Smooth muscle cell (in vitro differentiated cells): ENCODE measurements around the gene SNPH. TPM values are rescaled to one million over a fixed set of nuclear protein-coding genes. Genes with fewer than 3 reads are reported as not detected.

Experiments used
- DNase-seq: peaks from one replicate; lab custom pipeline; 2025; ENCODE audit not compliant: unreplicated experiment; lab: John Stamatoyannopoulos, UW
- H2AFZ ChIP-seq: fragments of 200-600 bp; sonication (generic); 2 replicates; pipeline ENCODE4 v1.6.0; 2016; ENCODE audit warnings: antibody characterized with exemption, low read depth, mild to moderate bottlenecking
- H3F3A ChIP-seq: fragments of 200-600 bp; sonication (generic); 2 replicates; pipeline ENCODE4 v1.6.0; 2017; ENCODE audit warnings: antibody characterized with exemption, low read depth
- H3K27ac ChIP-seq: fragments of 200-600 bp; sonication (generic); 2 replicates; pipeline ENCODE4 v1.5.1; 2016; ENCODE audit warnings: low read depth, mild to moderate bottlenecking
- H3K27me3 ChIP-seq: fragments of 200-600 bp; sonication (generic); 2 replicates; pipeline ENCODE4 v1.6.1; 2016; ENCODE audit warnings: low read depth, mild to moderate bottlenecking
- H3K36me3 ChIP-seq: fragments of 200-600 bp; sonication (generic); 2 replicates; pipeline ENCODE4 v1.5.1; 2016; ENCODE audit warnings: low read depth
- H3K4me1 ChIP-seq: fragments of 200-600 bp; sonication (generic); 2 replicates; pipeline ENCODE4 v1.5.1; 2016; ENCODE audit warnings: low read depth
- H3K4me2 ChIP-seq: fragments of 200-600 bp; sonication (generic); 2 replicates; pipeline ENCODE4 v1.6.0; 2016; ENCODE audit warnings: mild to moderate bottlenecking
- H3K4me3 ChIP-seq: fragments of 200-600 bp; sonication (generic); 2 replicates; pipeline ENCODE4 v1.5.1; 2016; ENCODE audit warnings: mild to moderate bottlenecking
- H3K79me2 ChIP-seq: fragments of 200-600 bp; sonication (generic); 2 replicates; pipeline ENCODE4 v1.6.0; 2016; ENCODE audit warnings: low read depth, mild to moderate bottlenecking
- H3K9ac ChIP-seq: fragments of 200-600 bp; sonication (generic); 2 replicates; pipeline ENCODE4 v1.6.0; 2016; ENCODE audit warnings: low read depth
- H3K9me3 ChIP-seq: fragments of 200-600 bp; sonication (generic); replicated peaks from 2 replicates; pipeline ENCODE4 v1.5.1; 2016; ENCODE audit warnings: low read depth
- H4K20me1 ChIP-seq: fragments of 200-600 bp; sonication (generic); 2 replicates; pipeline ENCODE4 v1.6.0; 2016; ENCODE audit warnings: low read depth
- CTCF ChIP-seq: fragments of 200-600 bp; sonication (generic); IDR thresholded peaks from 2 replicates; pipeline ENCODE4 v1.5.1; 2017; ENCODE audit warnings: borderline replicate concordance, mild to moderate bottlenecking, antibody characterized with exemption; ENCODE audit not compliant: insufficient read depth, poor library complexity, severe bottlenecking
- WGBS: methylation state at CpG from one replicate; pipeline ENCODE4 v1.1.7; 2016; ENCODE audit warnings: low lambda C conversion rate; 5-methylcytosine and 5-hydroxymethylcytosine counted together
- polyA plus RNA-seq: library from polyadenylated mRNA; unstranded; fragments of >200 nt; fragmentation: Nextera tagmentation; extraction: Ambion mirVana; gene quantifications from 2 replicates; pipeline ENCODE4 v1.2.1, GENCODE V29; 2016
- total RNA-seq: library from RNA; depleted of rRNA; stranded (reverse); fragments of >200 nt; gene quantifications from 2 replicates; pipeline ENCODE4 v1.2.3, GENCODE V29; 2014

Gene SNPH
- total and polyA plus RNA-seq, 2 experiments from 2014 or later = 3.0 to 3.1 TPM

DNA sequence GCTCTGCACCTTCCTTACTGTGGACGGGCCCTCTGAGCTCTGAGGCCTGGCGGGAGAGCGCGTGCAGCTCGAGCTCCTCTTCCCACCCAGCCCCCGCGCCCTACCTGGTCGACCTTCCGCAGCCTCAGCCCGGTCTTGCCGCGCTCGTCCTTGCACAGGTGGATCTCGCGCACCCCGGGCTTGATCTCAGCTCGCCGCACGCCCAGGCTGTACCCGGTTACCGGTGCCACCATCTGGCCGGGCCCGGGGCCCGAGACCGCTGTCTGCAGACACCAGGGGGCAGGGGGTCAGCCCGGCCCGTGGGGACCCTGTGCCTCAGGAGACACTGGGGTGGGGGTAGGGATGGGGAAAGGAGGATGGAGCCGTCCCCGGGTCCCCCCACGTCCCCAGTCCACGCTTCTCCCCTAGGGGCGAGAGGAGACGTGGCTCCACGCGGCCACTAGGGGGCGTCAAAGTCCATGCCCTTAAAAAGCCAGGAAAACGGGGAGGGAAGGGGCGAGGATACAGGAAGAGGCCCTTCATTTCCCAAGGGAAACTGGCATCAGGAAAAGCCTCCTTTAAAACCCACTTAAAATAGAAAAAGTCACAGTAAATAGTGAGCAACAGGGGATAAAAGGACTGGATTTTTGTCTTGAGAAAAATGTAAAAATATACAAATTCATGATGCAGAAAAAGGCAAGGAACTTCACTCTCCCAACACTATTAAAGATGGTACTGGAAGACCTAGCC, 47.3 kb downstream of the SNPH start:
- TF ChIP-seq CTCF = peak; percentile 99
- no peaks in the 10 kb centered on the region for H3F3A ChIP-seq
- H3K9ac ChIP-seq = peak overlapping the region; percentile 29
- peak overlapping the region; percentile 84 for H2AFZ ChIP-seq
- H3K79me2 ChIP-seq = no peaks in the 10 kb centered on the region
- H3K36me3 ChIP-seq = no peaks in the 10 kb centered on the region
- WGBS = 12% methylated on average over 24 of the region's 38 CpGs
- H3K4me1 ChIP-seq = no peaks in the 10 kb centered on the region
- H3K4me3 ChIP-seq = peak overlapping the region; percentile 45
- DNase-seq = peak; percentile 46
- H3K27me3 ChIP-seq = no peaks in the 10 kb centered on the region
- H3K4me2 ChIP-seq = peak overlapping the region; percentile 93
- no peaks in the 10 kb centered on the region for H3K9me3 ChIP-seq
- H4K20me1 ChIP-seq = no peaks in the 10 kb centered on the region
- H3K27ac ChIP-seq = no peak overlapping the region

- Histone ChIP-seq H3K4me1 (no peaks in the 10 kb centered on the region), H3K9me3 (no peaks in the 10 kb centered on the region), H4K20me1 (no peaks in the 10 kb centered on the region), H3K9ac (no peak overlapping the region), H3K27me3 (no peaks in the 10 kb centered on the region), H3K4me3 (no peak overlapping the region), H3K4me2 (no peak overlapping the region), H2AFZ (no peak overlapping the region), H3K36me3 (no peaks in the 10 kb centered on the region), H3K27ac (no peak overlapping the region), H3K79me2 (no peaks in the 10 kb centered on the region), H3F3A (no peaks in the 10 kb centered on the region)
- TF ChIP-seq CTCF = no peak
- DNase-seq = no peak
- WGBS = 93% methylated on average over 5 of the region's 5 CpGs
Observed at GRCh38 chr20:1315804-1316203, 49.7 kb downstream of the SNPH start.

DNA sequence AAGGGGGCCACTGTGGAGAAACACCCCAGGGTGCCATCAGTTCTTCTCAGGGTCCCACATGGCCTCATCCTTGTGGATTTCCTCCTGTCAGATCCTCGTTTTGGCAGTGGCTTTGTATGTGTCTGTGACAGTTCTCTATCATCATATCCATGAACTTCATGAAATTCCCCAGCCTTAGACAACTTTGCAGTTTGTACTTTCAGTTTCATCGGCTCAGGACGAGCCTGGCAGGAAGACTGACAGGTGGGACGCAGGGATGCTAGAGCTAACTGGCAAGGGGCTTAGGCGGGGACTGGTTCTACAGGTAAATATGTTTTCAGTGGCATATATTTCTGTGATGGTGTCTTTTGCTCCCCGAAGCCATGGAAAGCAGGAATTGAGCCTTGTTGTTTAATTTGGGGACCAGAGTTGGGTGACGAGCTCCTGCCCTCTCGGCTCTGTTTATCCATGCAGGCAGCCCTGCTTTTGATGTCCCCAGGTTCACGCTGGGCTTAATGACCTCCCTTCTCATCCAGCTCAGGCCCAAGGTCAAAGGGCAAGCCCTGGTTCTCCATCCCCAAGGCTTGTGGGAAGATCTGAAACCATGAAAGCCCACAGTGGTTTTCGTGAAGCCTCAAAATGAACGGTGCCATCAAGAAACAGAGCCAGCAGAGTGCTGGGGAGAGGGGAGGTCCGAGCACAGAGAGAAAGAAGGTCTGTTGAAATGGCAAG, 51.6 kb downstream of the SNPH start:
- DNase-seq = no peak
- Histone ChIP-seq H3K36me3 (no peaks in the 10 kb centered on the region), H3K27ac (no peak overlapping the region), H3K9me3 (no peaks in the 10 kb centered on the region), H3K9ac (no peak overlapping the region), H3K4me2 (no peak overlapping the region), H3K27me3 (no peaks in the 10 kb centered on the region), H3K4me1 (no peaks in the 10 kb centered on the region), H4K20me1 (no peaks in the 10 kb centered on the region), H3K4me3 (no peak overlapping the region), H3K79me2 (no peaks in the 10 kb centered on the region), H3F3A (no peaks in the 10 kb centered on the region), H2AFZ (no peak overlapping the region)
- WGBS = 75% methylated on average over 12 of the region's 12 CpGs
- TF ChIP-seq CTCF = no peak
